ENCODE data around the gene CLEC2L. TPM values are rescaled to one million over a fixed set of nuclear protein-coding genes. Genes with fewer than 3 reads are reported as not detected.

Gene CLEC2L
- total and polyA plus RNA-seq, 2 experiments from 2014 or later = not detected

GRCh38 chr7:139575338-139575680 lies 51.8 kb downstream of the CLEC2L start:
- Mint-ChIP-seq H3K27ac (no peak overlapping the region), H3K36me3 (ENCODE audit: low read depth) (no peaks in the 10 kb centered on the region), H3K9me3 (no peaks in the 10 kb centered on the region), H3K27me3 (ENCODE audit: insufficient read depth, low read depth, poor library complexity) (peaks cover 2% of the 10 kb centered on the region), H3K4me3 (no peak overlapping the region), H3K4me1 (peaks cover 4% of the 10 kb centered on the region; the same call in 1 of the 3 replicates)
- TF ChIP-seq REST (IDR thresholded peaks at IDR 0.05; ENCODE audit: unreplicated experiment) (no peak), EZH2 (IDR thresholded peaks at IDR 0.05; ENCODE audit: low read depth, unreplicated experiment) (no peak), NANOG (IDR thresholded peaks at IDR 0.05; ENCODE audit: borderline replicate concordance) (no peak), ZNF114 (CRISPR knock-in tag; IDR thresholded peaks at IDR 0.05) (no peak), CTCF (conservative IDR thresholded peaks at IDR 0.05; ENCODE audit: low read depth in 2 of 2) (no peak), STAT1 (IDR thresholded peaks at IDR 0.05; ENCODE audit: unreplicated experiment) (no peak), EZH2phosphoT487 (IDR thresholded peaks at IDR 0.05; ENCODE audit: unreplicated experiment) (no peak), ETS1 (IDR thresholded peaks at IDR 0.05) (no peak), ZNF462 (CRISPR knock-in tag; IDR thresholded peaks at IDR 0.05) (no peak), ZNF331 (CRISPR knock-in tag; IDR thresholded peaks at IDR 0.05; ENCODE audit: low read depth) (no peak), POLR2AphosphoS5 (IDR thresholded peaks at IDR 0.05; ENCODE audit: low read depth) (no peak), JUNB (IDR thresholded peaks at IDR 0.05; ENCODE audit: unreplicated experiment) (no peak), CREB1 (CRISPR knock-in tag; IDR thresholded peaks at IDR 0.05; ENCODE audit: low read depth) (no peak)
- Histone ChIP-seq H3K4me3 (no peak overlapping the region), H3K27ac (ENCODE audit: low read depth) (no peak overlapping the region), H2AFZ (no peak overlapping the region), H3K36me3 (ENCODE audit: insufficient read depth) (no peaks in the 10 kb centered on the region), H3K4me1 (ENCODE audit: insufficient read depth) (no peaks in the 10 kb centered on the region), H3K79me2 (replicated peaks; ENCODE audit: insufficient read depth) (no peaks in the 10 kb centered on the region), H3F3A (replicated peaks; ENCODE audit: low read depth) (no peaks in the 10 kb centered on the region), H3K27me3 (ENCODE audit: insufficient read depth) (no peaks in the 10 kb centered on the region), H3K4me2 (no peak overlapping the region), H3K9me2 (ENCODE audit: insufficient read depth) (no peaks in the 10 kb centered on the region), H4K20me1 (replicated peaks; ENCODE audit: insufficient read depth) (no peaks in the 10 kb centered on the region)
- DNase-seq (ENCODE audit: low spot score) = no peak
- ATAC-seq = no peak

Data from GM23338 (cell line).